GM19397 (cell line): Measurements from ENCODE around the gene KCNJ15.

ENCODE experiments used
- ATAC-seq: cut with Tn5 transposase; IDR thresholded peaks from one replicate; pipeline ENCODE4 v1.9.1; 2021; ENCODE audit warnings: mild to moderate bottlenecking, moderate library complexity; ENCODE audit not compliant: unreplicated experiment

The KCNJ15 gene

DNA sequence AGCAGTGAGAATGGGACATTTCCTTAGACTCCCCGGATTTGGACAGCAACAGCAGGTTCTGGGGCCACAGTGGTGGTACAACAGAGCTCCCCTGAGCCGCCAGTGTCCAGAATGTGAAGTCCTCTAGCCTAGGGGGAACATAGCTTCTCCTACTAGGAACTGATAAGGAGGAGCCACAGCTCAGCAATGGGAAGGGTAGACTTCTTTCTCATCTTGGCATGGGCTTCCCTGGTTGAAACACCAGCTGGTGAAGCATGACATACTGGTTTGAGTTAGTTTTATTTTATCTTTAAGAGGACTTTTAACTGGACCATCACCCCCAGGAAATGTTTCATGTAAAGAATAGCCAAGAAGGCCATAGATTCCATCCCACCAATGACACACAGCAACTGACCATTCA is 68.4 kb downstream of the KCNJ15 start:
- ATAC-seq: no peak

GRCh38 chr21:38325731-38326420 is 69.1 kb downstream of the KCNJ15 start:
- ATAC-seq: no peak

DNA sequence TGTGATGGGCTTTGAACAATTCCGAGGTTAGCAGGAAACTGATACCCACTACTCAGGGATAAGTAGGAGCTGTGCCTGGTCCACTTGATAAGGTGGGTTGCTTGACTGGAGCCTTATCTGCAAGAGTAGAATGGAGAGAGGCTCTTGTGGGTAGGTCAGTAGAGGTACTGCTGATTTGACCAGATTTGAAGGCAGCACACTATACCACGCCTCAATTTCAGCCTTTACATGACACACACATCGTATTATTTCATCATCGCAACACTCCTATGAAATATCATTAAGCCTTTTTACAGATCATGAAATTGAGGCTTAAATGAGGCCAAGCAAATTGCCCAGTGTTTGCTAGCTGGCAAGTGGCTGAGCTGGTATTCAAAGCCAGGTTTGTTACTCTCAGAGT is 69.6 kb downstream of the KCNJ15 start:
- no peak for ATAC-seq

DNA sequence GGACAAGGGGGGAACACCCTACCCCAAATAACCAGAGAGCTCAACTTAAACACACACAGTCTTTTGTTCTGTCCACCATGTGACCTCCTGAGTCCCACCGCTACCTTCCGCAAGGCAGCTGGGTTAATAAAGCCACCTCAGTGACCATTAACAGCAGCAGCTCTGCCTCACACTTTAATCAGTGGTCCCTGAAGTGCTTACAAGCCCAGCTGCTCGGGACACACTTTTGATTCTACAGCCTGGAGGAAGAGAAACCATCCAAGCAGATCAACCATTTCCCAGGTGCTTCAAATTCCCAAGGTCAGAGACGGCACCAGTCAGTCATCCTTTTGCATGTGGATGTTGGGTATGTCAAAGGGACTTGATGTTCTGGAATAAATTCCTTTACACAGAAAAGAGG is 70.1 kb downstream of the KCNJ15 start:
- no peak for ATAC-seq

DNA sequence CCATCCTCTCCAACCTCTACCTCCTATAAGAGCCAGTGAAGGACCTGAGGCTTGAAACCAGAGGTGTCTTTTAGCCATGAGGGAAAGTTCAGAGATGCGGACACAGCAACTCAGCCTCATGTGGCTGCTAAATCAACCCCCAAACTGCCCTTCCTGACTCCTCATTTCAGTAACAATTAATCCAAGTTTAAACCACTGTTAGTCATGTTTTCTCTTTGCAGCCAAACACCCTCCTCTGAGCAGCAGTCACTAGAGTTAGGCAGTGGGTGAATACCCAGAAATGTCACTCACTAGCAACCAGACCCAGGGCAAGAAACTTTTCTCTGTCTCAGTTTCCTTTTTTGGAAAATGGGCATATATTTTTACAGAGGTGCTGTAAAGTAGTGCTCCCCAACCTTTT is 71.2 kb downstream of the KCNJ15 start:
- no peak for ATAC-seq

- ATAC-seq: no peak
Observed at GRCh38 chr21:38329162-38329561, 72.4 kb downstream of the KCNJ15 start.

GRCh38 chr21:38330666-38331065 is 73.9 kb downstream of the KCNJ15 start:
- ATAC-seq: no peak

GRCh38 chr21:38333301-38334272 is 76.8 kb downstream of the KCNJ15 start:
- no peak for ATAC-seq

- ATAC-seq: no peak
Observed at GRCh38 chr21:38334866-38335265, 78.1 kb downstream of the KCNJ15 start.

- ATAC-seq: no peak
Observed at GRCh38 chr21:38337793-38338192, 81.0 kb downstream of the KCNJ15 start.

DNA sequence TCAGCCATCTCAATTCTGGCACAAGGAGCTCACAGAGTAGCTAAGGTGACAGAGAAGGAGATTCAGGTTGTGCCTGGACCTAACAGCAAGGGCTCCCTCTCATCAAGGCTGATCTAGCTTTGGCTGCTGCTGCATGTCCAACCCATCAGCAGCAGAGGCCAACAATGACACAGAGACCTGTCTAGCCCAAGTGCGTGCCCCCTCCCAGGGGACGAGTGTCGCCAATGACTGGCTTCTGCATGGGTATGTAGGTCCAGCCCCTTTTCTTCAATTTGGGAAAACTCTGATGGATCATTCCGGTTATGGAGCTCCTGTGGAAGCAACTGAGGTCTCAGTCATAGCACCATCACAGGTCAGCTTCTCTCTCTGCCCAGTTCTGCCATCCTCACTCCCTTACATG is 83.3 kb downstream of the KCNJ15 start:
- ATAC-seq: no peak

DNA sequence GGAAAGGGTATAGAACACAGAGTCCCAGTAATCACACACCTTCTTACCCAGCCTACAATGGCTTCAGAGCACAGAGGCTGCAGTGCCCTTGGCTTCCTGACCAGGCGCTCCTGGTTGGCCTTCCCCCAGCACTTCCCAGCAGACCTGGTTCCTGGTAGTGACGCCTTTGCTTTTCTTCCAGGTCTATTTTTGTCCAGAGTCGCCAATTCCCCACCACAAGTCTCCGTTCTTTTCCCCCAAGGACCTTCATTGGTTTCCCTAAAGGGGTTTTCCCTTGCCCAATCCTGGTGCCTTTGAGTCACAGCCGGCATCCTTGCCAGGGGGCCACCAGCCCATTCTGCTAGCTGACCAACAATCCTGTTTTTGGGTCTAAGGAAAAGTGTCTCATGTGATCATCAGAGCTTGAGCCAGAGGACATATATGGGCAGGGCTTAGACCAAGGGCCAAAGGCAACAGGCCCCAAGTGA is 84.8 kb downstream of the KCNJ15 start:
- ATAC-seq: no peak

GRCh38 chr21:38342739-38343138 is 85.9 kb downstream of the KCNJ15 start:
- no peak for ATAC-seq

DNA sequence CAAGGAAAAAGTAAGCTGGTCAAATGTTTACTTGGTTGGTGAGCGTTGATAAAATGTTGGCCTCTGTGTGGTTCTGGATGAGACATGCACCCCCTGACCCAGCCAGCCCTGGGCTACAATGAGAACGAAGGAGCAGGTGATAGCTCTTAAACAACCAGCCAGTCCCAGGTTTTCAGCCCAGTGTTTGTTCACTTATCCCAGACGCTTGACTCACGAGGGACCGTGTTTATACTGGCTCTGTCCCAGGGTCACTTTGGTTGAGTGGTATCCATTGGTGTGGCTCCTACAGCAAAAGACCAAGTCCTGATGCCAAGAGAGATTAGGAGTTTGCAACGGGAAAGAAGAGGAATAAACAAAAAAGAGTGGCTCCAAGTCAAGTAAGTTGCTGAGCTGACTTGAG is 86.9 kb downstream of the KCNJ15 start:
- no peak for ATAC-seq

- ATAC-seq: no peak
Observed at GRCh38 chr21:38346286-38346685, 89.5 kb downstream of the KCNJ15 start.

GRCh38 chr21:38349111-38349746 is 92.4 kb downstream of the KCNJ15 start:
- ATAC-seq: no peak

- no peak for ATAC-seq
Observed at GRCh38 chr21:38349977-38350376, 93.2 kb downstream of the KCNJ15 start.

GRCh38 chr21:38350684-38351083 is 93.9 kb downstream of the KCNJ15 start:
- ATAC-seq: no peak

DNA sequence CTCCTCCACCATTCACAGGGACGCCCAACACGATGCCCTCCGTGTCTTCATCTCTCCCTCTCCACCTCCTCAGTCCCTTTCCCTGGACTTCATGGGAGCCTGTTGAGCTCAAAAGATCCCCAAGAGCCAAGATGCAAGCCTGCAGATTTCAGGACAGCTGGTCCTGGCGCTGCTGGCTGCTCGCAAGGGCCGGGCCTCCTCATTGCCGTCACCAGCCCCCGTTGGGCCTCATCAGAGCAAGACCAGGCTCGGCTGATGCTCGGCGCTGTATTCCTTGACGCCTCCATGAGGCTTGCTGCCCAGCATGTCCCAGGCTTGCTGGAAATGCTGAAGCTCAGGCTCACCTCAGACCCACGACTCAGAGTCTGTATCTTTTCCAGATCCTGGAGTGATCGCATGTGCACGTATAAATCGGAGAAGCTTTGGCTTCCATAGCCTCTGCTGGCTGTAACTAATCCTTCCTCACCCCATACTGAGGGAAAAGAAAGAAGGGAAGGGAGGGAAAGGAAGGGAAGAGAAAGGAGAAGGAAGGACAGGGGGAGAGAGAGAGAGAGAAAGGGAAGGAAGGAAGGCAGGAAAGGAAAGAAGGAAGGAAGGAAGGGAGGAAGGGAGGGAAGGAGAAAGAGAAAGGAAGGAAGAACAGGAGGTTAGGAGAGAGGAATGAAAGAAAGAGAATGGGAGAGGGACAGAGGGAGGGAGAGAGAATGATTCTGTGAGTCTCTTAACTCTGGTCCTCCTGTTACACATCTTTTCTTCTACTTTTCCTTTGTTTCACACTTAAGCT is 94.6 kb downstream of the KCNJ15 start:
- ATAC-seq: no peak

DNA sequence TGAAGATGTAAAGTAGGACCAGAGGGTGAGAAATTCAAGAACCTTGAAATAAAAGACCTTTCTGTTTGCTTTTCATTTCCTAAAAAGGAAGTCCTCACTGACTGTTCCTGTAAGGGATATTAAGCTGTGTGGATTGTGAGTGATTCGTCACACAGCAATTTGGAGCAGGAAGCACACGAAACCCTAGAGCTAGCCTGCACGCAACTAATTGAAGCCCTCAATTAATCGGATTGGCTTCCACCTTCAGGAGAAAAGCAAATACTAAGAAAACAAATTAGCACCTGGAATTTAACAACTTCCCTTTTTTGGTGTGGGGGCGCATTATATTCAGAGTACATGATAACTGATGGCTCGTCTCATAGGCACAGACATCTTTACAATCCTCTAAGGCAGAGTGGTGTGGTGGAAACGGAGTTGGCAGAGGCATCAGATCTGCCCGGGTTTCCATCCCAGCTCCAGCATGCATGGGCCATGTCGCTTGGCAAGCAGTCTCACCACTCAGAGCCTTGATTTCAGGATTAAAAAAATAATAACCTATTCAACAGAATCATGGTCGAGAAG is 95.2 kb downstream of the KCNJ15 start:
- ATAC-seq: no peak
